ENCODE results near the gene VANGL2. TPM values are rescaled to one million over a fixed set of nuclear protein-coding genes. Genes with fewer than 3 reads are reported as not detected.

The VANGL2 gene
- total and polyA plus RNA-seq, 9 of the 15 experiments (the other 6 are each of a cell fraction or from before 2014, with no cell fraction given) = 0.28 to 4.0 (median 0.98) TPM

DNA sequence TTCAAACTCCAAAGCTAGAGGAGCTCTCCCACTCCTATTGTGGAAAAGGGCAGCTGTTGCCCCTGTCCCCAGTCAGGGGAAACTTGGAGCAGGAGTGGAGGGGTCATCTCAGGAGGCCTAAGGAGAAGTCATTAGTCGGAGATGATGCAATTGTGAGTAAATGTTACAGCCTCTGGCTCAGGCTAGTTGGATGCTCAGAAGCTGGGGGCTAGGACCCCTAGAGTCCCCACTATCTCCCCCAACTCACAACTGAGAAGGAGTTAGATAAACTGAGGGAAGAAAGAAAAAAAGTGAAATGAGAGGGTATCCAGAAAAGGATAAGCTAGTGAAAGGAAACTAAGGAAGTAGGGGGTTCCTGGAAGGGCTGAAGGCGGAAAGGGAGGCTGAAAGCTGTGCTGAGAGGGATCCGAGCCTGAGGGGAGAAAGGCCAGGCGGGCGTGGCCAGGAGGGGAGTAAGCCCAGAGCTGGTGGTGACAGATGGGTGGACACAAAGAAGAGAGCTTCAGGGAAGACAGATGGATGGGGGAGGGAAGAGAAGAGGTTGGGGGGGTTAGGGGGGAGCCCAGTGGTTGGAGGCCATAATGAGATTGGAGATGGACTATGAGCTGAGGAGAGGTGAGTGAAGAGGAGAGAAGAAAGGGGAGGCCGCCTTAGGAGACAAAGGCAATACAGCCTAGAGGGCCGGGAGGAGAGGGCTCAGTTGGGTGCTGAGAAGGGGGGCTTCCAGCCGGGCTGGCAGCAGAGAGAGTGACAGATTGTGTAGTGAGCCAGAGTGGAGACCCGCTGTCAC lies 38.0 kb upstream of the VANGL2 start (continued):
- TF ChIP-seq, protein P1, sequence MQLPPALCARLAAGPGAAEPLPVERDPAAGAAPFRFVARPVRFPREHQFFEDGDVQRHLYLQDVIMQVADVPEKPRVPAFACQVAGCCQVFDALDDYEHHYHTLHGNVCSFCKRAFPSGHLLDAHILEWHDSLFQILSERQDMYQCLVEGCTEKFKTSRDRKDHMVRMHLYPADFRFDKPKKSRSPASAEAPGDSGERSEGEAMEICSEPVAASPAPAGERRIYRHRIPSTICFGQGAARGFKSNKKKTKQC (CRISPR knock-in tag; IDR thresholded peaks at IDR 0.05) = no peak
- TF ChIP-seq ELF1 (tag; IDR thresholded peaks at IDR 0.05) (no peak), MXD1 (CRISPR knock-in tag; IDR thresholded peaks at IDR 0.05; ENCODE audit: borderline replicate concordance, poor library complexity, severe bottlenecking) (no peak), TRIM24 (IDR thresholded peaks at IDR 0.05) (peak; percentile 72 to 80), ZNF830 (CRISPR knock-in tag; IDR thresholded peaks at IDR 0.05) (no peak), TAL1 (IDR thresholded peaks at IDR 0.05) (peak; percentile 31; the same call in 1 of the 2 replicates), MED1 (CRISPR knock-in tag; IDR thresholded peaks at IDR 0.05; ENCODE audit: borderline replicate concordance) (no peak), WHSC1 (IDR thresholded peaks at IDR 0.05; ENCODE audit: low read length) (no peak), ESRRA (IDR thresholded peaks at IDR 0.05; ENCODE audit: borderline replicate concordance, low read depth) (0 out of 2 replicates have a peak, but pooled peaks have one; percentile 27), BRD4 (IDR thresholded peaks at IDR 0.05) (peak; percentile 38; the same call in 1 of the 2 replicates), KDM2B (CRISPR knock-in tag; IDR thresholded peaks at IDR 0.05) (no peak), ZNF197 (CRISPR knock-in tag; IDR thresholded peaks at IDR 0.05; ENCODE audit: low read depth) (no peak; the same call in 1 of the 2 replicates), ZEB2 (IDR thresholded peaks at IDR 0.05) (peak; percentile 69; the same call in 1 of the 2 replicates), CEBPG (CRISPR knock-in tag; IDR thresholded peaks at IDR 0.05) (peak; percentile 99), CEBPG (tag; conservative IDR thresholded peaks at IDR 0.05 in 1 of 2, IDR thresholded peaks at IDR 0.05 in 1 of 2) (peak; percentile 97 to 100), BHLHE40 (IDR thresholded peaks at IDR 0.05; ENCODE audit: low read length) (no peak; the same call in 1 of the 2 replicates)
- TF ChIP-seq, protein P2, sequence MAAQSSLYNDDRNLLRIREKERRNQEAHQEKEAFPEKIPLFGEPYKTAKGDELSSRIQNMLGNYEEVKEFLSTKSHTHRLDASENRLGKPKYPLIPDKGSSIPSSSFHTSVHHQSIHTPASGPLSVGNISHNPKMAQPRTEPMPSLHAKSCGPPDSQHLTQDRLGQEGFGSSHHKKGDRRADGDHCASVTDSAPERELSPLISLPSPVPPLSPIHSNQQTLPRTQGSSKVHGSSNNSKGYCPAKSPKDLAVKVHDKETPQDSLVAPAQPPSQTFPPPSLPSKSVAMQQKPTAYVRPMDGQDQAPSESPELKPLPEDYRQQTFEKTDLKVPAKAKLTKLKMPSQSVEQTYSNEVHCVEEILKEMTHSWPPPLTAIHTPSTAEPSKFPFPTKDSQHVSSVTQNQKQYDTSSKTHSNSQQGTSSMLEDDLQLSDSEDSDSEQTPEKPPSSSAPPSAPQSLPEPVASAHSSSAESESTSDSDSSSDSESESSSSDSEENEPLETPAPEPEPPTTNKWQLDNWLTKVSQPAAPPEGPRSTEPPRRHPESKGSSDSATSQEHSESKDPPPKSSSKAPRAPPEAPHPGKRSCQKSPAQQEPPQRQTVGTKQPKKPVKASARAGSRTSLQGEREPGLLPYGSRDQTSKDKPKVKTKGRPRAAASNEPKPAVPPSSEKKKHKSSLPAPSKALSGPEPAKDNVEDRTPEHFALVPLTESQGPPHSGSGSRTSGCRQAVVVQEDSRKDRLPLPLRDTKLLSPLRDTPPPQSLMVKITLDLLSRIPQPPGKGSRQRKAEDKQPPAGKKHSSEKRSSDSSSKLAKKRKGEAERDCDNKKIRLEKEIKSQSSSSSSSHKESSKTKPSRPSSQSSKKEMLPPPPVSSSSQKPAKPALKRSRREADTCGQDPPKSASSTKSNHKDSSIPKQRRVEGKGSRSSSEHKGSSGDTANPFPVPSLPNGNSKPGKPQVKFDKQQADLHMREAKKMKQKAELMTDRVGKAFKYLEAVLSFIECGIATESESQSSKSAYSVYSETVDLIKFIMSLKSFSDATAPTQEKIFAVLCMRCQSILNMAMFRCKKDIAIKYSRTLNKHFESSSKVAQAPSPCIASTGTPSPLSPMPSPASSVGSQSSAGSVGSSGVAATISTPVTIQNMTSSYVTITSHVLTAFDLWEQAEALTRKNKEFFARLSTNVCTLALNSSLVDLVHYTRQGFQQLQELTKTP (IDR thresholded peaks at IDR 0.05; ENCODE audit: low read depth in 1 of 2, partially characterized antibody in 2 of 2) = peak in 1 of 2 experiments; percentile 67
- TF ChIP-seq, protein P3, sequence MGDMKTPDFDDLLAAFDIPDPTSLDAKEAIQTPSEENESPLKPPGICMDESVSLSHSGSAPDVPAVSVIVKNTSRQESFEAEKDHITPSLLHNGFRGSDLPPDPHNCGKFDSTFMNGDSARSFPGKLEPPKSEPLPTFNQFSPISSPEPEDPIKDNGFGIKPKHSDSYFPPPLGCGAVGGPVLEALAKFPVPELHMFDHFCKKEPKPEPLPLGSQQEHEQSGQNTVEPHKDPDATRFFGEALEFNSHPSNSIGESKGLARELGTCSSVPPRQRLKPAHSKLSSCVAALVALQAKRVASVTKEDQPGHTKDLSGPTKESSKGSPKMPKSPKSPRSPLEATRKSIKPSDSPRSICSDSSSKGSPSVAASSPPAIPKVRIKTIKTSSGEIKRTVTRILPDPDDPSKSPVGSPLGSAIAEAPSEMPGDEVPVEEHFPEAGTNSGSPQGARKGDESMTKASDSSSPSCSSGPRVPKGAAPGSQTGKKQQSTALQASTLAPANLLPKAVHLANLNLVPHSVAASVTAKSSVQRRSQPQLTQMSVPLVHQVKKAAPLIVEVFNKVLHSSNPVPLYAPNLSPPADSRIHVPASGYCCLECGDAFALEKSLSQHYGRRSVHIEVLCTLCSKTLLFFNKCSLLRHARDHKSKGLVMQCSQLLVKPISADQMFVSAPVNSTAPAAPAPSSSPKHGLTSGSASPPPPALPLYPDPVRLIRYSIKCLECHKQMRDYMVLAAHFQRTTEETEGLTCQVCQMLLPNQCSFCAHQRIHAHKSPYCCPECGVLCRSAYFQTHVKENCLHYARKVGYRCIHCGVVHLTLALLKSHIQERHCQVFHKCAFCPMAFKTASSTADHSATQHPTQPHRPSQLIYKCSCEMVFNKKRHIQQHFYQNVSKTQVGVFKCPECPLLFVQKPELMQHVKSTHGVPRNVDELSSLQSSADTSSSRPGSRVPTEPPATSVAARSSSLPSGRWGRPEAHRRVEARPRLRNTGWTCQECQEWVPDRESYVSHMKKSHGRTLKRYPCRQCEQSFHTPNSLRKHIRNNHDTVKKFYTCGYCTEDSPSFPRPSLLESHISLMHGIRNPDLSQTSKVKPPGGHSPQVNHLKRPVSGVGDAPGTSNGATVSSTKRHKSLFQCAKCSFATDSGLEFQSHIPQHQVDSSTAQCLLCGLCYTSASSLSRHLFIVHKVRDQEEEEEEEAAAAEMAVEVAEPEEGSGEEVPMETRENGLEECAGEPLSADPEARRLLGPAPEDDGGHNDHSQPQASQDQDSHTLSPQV (IDR thresholded peaks at IDR 0.05) = peak; percentile 54; the same call in 1 of the 2 replicates

Measured in K562 (cell line).